Activated CD8-positive, alpha-beta T cell treated with anti-CD3 and anti-CD28 coated beads, Interleukin-2, amount 10 ng/mL, durations not matched to agents 7 days and 5 days (primary cell): ENCODE measurements around the gene DPYD. TPM values are rescaled to one million over a fixed set of nuclear protein-coding genes. Genes with fewer than 3 reads are reported as not detected.
"Not testable (repeated sequence)": the region's sequence is repeated elsewhere in the genome, so short reads cannot be mapped to it uniquely, and the experiment has no call there.

Experiments used
- ATAC-seq: fragments of 150-1000 bp; cut with Tn5 transposase; one replicate; pipeline ENCODE4 v1.10.0; 2021; ENCODE audit warnings: moderate library complexity
- CTCF ChIA-PET: fragments of 350-600 bp; sonication (Branson Sonifier 250); formaldehyde crosslinking; loops from one replicate; lab custom pipeline; 2021; ENCODE audit warnings: antibody characterized with exemption; lab: Charles Lee
- POLR2A ChIA-PET: fragments of 350-600 bp; sonication (Branson Sonifier 250); formaldehyde crosslinking; loops from one replicate; lab custom pipeline; 2021; ENCODE audit warnings: antibody characterized with exemption; lab: Charles Lee
- DNase-seq: peaks from one replicate; pipeline ENCODE4 v3.0.0-alpha.2; 2020
- H3K27ac Mint-ChIP-seq: one replicate; pipeline ENCODE4 v1.8.0; 2021; ENCODE audit warnings: mild to moderate bottlenecking, mixed read lengths
- H3K27me3 Mint-ChIP-seq: one replicate; pipeline ENCODE4 v1.8.0; 2021; ENCODE audit warnings: low read depth, mixed read lengths
- H3K36me3 Mint-ChIP-seq: one replicate; pipeline ENCODE4 v1.8.0; 2021; ENCODE audit warnings: low read depth, mixed read lengths
- H3K4me1 Mint-ChIP-seq: one replicate; pipeline ENCODE4 v1.8.0; 2021; ENCODE audit warnings: low read depth, mixed read lengths
- H3K4me3 Mint-ChIP-seq: one replicate; pipeline ENCODE4 v1.8.0; 2021; ENCODE audit warnings: mild to moderate bottlenecking, mixed read lengths
- H3K9me3 Mint-ChIP-seq: one replicate; pipeline ENCODE4 v1.8.0; 2022; ENCODE audit warnings: mixed read lengths; ENCODE audit not compliant: insufficient read depth
- total RNA-seq, 2 experiments: library from RNA; stranded (reverse); gene quantifications; one replicate each; pipeline ENCODE4 v1.2.3, GENCODE V29; 2021

Gene DPYD
- total RNA-seq, 2 experiments from 2014 or later: 41.1 to 43.3 TPM

DNA sequence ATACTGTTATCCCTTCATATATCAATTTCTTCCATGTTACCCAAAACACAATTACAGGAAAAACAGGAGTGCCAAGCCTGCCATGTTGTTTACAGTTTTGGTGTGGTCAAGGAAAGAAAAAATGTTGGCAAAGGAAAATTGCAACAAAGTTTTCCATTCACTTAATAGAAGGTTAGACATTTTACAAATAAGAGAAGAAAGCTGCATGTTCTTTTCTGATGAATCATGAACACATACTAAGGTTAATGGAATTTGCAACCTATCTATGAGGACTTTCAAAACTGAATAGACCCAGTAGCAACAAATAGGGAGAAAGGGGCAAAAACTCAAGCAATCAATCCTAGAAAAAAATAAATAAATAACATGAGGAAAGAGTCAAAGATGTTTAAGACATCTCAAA, 556.7 kb downstream of the DPYD start:
- Mint-ChIP-seq H3K4me1 (no peaks in the 10 kb centered on the region), H3K36me3 (peaks cover 6% of the 10 kb centered on the region), H3K9me3 (no peaks in the 10 kb centered on the region), H3K4me3 (no peak overlapping the region), H3K27ac (no peak overlapping the region), H3K27me3 (no peaks in the 10 kb centered on the region)
- POLR2A ChIA-PET: no interaction called here
- ATAC-seq: no peak
- no peak for DNase-seq
- CTCF ChIA-PET: no interaction called here

DNA sequence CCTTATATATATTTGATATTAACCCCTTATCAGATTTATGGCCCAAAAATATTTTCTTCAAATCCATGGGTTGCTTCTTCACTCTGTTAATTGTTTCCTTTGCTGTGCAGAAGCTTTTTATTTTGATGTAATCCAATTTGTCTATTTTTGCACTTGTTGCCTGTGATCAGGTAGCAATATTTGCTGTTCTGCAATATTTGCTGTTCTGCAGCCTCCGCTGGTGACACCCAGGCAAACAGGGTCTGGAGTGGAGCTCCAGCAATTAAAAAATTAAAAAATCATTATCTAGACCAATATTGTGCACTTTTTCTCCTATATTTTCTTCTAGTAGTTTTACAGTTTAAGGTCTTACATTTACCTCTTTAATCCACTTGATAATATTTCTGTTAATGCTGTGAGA, 564.5 kb downstream of the DPYD start:
- no peak overlapping the region for H3K4me3 Mint-ChIP-seq
- ATAC-seq (no peak), DNase-seq (no peak)
- H3K9me3 Mint-ChIP-seq: no peaks in the 10 kb centered on the region
- H3K27me3 Mint-ChIP-seq: no peaks in the 10 kb centered on the region
- no peaks in the 10 kb centered on the region for H3K4me1 Mint-ChIP-seq
- peaks cover 4% of the 10 kb centered on the region for H3K36me3 Mint-ChIP-seq
- POLR2A ChIA-PET: no interaction called here
- CTCF ChIA-PET: no interaction called here
- no peak overlapping the region for H3K27ac Mint-ChIP-seq

DNA sequence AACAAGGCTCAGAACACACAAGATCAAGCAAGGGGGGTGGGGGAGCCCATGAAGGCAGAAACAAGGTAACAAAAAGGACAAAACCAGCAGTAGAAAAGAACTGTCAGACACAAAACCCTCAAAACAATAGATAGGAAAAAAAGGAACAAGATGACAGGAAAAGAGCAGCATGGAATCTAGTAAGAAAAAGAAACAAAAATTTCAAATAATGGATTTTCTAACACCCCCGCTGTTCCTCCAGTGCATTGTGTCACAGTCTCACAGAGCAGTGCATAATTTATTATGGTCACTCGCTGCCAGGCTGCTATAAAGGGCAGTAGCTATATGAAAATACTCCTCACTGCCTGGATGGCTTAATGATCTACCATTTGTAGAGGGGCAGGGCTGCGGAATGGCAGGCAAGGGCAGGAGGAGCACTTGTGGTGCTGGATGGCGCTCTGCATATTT, 567.9 kb downstream of the DPYD start:
- POLR2A ChIA-PET: no interaction called here
- Mint-ChIP-seq H3K4me3 (no peak overlapping the region), H3K9me3 (peaks cover 4% of the 10 kb centered on the region), H3K4me1 (peaks cover 2% of the 10 kb centered on the region), H3K27ac (no peak overlapping the region), H3K36me3 (peaks cover 3% of the 10 kb centered on the region), H3K27me3 (no peaks in the 10 kb centered on the region)
- CTCF ChIA-PET: no interaction called here
- DNase-seq (no peak), ATAC-seq (no peak)

DNA sequence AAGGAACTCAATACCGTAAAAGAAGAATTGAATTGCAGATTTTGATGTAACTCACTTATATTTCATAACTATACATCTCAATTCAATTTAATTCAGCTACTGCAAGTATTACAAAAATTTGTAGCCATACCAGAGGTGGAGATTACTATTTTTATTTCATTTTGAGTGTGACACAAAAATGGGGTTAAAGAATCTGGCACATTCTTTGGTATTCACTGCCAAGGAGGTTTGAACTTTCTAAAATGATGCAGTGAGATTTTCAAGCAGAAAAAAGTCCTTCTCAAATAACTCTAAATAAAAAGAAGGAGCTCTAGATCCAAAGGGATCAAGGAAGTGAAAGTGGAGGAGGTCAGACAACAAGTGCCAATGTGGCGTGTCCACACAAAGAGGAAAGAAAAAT, 569.0 kb downstream of the DPYD start:
- Mint-ChIP-seq H3K27ac (no peak overlapping the region), H3K9me3 (peaks cover 4% of the 10 kb centered on the region), H3K27me3 (no peaks in the 10 kb centered on the region), H3K4me1 (peaks cover 2% of the 10 kb centered on the region), H3K36me3 (no peaks in the 10 kb centered on the region), H3K4me3 (no peak overlapping the region)
- ChIA-PET POLR2A (no interaction called here), CTCF (no interaction called here)
- DNase-seq (no peak), ATAC-seq (no peak)

DNA sequence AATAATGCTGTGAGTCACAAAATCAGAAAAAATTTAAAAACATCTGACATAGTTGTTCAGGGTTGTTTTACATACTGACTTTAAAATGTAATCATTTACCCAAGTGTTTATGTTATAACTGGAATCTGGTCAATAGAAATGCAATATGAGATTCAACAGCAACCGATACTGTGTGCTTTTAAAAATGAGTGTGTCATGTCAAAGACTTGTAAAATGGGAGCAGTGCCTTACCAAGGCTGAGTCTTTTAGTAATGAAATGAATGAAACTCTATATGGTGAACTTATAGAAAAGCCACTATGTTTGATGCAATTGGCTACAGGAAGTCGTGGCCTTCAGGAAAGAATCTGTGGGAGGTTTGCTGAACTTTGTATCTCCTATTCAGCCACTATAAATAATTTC, 570.2 kb downstream of the DPYD start:
- Mint-ChIP-seq H3K27me3 (no peaks in the 10 kb centered on the region), H3K4me1 (peaks cover 2% of the 10 kb centered on the region), H3K27ac (no peak overlapping the region), H3K36me3 (no peaks in the 10 kb centered on the region), H3K9me3 (peaks cover 4% of the 10 kb centered on the region), H3K4me3 (no peak overlapping the region)
- DNase-seq (no peak), ATAC-seq (no peak)
- ChIA-PET POLR2A (no interaction called here), CTCF (no interaction called here)

DNA sequence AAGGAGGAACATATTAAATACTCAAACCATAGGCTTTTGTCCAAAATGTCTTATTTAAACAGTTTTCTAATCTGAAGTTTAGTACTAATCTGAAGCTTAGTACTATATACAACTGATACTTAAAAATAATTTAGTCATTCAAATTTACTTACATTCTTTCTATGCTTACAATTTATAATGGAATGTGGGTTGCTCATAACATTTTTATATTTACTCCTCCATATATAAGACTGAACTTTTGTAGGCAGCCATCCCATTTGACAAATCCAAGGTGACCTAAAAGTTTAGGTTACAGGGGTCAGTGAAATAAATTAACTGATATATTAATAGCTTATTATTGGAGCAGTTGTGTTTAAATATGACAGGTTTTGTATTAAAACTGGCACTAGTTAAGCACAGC, 570.6 kb downstream of the DPYD start:
- H3K4me1 Mint-ChIP-seq: peaks cover 2% of the 10 kb centered on the region
- DNase-seq: no peak
- ChIA-PET CTCF (interaction anchor here (0.6 kb wide), 1 partner anchor 211 kb away, joined by 3 read pairs; no protein-coding TSS in a partner anchor), POLR2A (no interaction called here)
- no peak for ATAC-seq
- peaks cover 4% of the 10 kb centered on the region for H3K9me3 Mint-ChIP-seq
- H3K36me3 Mint-ChIP-seq: no peaks in the 10 kb centered on the region
- no peaks in the 10 kb centered on the region for H3K27me3 Mint-ChIP-seq
- no peak overlapping the region for H3K4me3 Mint-ChIP-seq
- H3K27ac Mint-ChIP-seq: no peak overlapping the region

DNA sequence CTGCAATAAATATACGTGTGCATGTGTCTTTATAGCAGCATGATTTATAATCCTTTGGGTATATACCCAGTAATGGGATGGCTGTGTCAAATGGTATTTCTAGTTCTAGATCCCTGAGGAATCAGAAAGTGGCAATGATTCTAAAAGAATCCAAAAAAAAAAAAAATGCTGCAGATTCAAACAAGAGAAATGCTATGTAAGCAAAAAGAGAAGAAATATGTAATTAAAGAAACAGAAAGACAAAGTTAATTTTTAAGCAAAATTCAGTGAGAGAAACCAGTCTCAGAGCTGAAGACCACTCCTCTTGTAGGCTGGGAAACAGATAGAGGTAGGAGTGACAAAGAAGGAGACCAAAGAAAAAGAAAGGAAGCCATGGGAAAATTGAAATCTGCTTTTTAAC, 571.0 kb downstream of the DPYD start:
- CTCF ChIA-PET: interaction anchor here (0.6 kb wide), 1 partner anchor 211 kb away, joined by 3 read pairs; no protein-coding TSS in a partner anchor
- POLR2A ChIA-PET: interaction anchor here (1.4 kb wide), 1 partner anchor 9 kb away, joined by 3 read pairs; no protein-coding TSS in a partner anchor
- not testable (repeated sequence) for H3K4me3 Mint-ChIP-seq, H3K36me3 Mint-ChIP-seq, ATAC-seq, DNase-seq, H3K4me1 Mint-ChIP-seq, H3K9me3 Mint-ChIP-seq, H3K27me3 Mint-ChIP-seq, H3K27ac Mint-ChIP-seq

DNA sequence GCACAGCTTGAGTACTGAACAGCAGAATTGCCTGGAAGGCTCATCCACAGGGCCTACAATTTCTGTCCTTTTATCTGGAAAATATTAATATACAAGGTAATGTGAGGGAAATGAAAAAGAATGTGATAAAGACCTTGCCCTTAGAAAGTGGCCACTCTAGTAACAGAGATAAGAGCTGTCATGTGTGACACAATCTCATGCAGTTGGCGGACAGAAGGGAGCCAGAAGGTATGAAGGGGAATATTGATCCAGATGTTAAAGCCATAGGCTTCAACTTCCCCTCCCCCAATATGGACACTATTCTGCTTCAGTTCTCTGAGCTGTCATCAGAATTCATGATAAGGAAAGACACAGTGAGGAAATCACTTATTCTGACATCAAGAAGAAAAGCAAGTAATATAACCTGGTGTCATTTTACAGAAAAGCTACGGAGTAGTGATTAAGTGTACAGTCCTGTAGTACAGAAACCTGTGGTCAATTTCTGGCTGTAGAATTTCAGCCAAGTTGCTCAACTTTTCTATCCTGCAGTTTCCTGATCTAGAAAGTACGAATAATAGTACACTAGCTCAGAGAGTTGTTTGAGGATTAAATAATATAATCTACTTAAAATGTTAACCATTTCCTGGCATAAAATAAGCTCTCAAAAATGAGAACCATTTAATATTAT, 572.1 kb downstream of the DPYD start:
- Mint-ChIP-seq H3K36me3 (no peaks in the 10 kb centered on the region), H3K4me1 (peaks cover 2% of the 10 kb centered on the region), H3K27ac (no peak overlapping the region), H3K9me3 (peaks cover 4% of the 10 kb centered on the region), H3K27me3 (no peaks in the 10 kb centered on the region), H3K4me3 (no peak overlapping the region)
- DNase-seq (no peak), ATAC-seq (no peak)
- CTCF ChIA-PET: interaction anchor here (1.2 to 1.5 kb wide), 2 partner anchors 10 to 167 kb away, joined by 3 read pairs; no protein-coding TSS in a partner anchor
- POLR2A ChIA-PET: interaction anchor here (1.4 kb wide), 1 partner anchor 8 kb away, joined by 3 read pairs; no protein-coding TSS in a partner anchor

DNA sequence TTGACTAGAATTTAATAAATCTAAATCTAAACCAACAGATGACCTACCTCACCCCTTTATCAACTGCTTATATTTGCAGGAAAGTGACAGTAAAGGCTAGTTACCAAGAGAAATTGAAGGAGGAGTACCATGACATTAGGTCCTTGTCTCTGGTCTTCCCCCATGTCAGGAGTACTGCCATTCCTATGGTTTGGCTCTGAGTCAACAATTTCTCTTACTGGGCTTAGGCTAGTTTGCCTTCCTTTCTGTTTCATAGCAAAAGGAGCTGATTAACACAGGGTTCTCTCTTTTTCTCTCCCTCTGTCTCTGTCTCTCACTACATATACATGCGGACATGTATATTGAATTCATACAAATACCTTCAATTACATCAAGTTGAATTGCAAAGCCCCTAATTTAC, 579.9 kb downstream of the DPYD start:
- H3K9me3 Mint-ChIP-seq: no peaks in the 10 kb centered on the region
- H3K4me1 Mint-ChIP-seq: no peaks in the 10 kb centered on the region
- ChIA-PET POLR2A (interaction anchor here (1.6 kb wide), 1 partner anchor 8 kb away, joined by 3 read pairs; no protein-coding TSS in a partner anchor), CTCF (no interaction called here)
- no peak overlapping the region for H3K4me3 Mint-ChIP-seq
- no peaks in the 10 kb centered on the region for H3K36me3 Mint-ChIP-seq
- ATAC-seq (no peak), DNase-seq (no peak)
- no peaks in the 10 kb centered on the region for H3K27me3 Mint-ChIP-seq
- no peak overlapping the region for H3K27ac Mint-ChIP-seq

DNA sequence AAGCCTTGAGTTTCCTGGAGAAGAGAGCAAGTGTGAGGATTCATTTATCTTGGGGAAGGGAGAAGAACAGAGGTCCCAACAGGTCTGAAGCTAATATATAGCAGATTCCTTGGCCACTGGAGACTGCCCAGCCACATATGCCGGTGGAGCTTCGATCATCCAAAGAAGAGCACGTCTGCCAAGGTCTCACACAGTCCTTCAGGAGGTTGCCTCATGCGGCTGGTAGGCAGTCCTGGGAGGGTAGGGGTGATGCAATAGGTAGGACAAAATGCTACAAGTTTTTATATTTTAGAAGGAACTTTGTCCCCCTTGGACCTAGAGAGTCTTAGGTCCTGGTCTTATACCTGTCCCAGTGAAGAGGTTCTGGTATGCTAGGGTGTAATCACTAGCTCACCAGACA, 582.5 kb downstream of the DPYD start:
- no peak overlapping the region for H3K27ac Mint-ChIP-seq
- CTCF ChIA-PET: interaction anchor here (1.4 kb wide), 1 partner anchor 10 kb away, joined by 3 read pairs; no protein-coding TSS in a partner anchor
- POLR2A ChIA-PET: no interaction called here
- no peaks in the 10 kb centered on the region for H3K9me3 Mint-ChIP-seq
- no peaks in the 10 kb centered on the region for H3K27me3 Mint-ChIP-seq
- DNase-seq: no peak
- no peak for ATAC-seq
- H3K36me3 Mint-ChIP-seq: no peaks in the 10 kb centered on the region
- H3K4me3 Mint-ChIP-seq: no peak overlapping the region
- no peaks in the 10 kb centered on the region for H3K4me1 Mint-ChIP-seq

DNA sequence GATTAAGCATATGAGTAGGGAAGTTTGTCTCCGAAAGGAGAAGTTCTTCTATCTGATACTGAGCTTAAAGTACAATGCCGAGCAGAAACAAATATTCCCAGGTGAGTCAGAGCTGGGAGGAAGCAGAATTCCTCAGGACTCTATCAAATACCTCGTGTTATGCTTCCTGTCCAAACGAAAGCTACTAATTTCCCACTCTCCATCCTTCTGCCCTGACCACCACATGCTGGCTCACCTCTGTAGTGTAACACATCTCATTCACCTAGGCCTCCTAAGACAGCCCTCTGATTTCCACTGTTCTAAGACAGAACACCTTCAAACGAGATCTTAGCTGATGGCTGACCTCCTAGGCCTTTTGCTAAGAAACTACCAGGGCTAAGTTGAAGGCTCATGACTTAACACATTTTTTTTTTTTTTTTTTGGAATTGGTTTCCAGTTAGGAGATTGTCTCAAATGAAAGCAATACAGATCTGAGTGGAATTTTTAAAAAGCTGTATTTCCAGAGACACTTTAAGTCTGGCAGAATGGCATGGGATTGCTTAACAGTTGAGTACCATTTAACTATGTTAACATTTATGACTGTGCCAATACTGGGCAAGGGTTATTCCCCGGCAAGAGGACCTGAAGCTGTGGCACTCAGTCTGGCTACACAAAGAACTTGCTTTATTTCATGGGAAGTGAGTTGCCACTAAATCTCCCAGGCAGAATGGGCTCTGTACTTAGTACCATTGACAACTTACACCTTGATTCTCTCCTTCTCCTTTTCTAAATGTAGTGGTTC, 583.4 kb downstream of the DPYD start:
- Mint-ChIP-seq H3K9me3 (no peaks in the 10 kb centered on the region), H3K27ac (no peak overlapping the region), H3K36me3 (no peaks in the 10 kb centered on the region), H3K27me3 (no peaks in the 10 kb centered on the region), H3K4me1 (no peaks in the 10 kb centered on the region), H3K4me3 (no peak overlapping the region)
- ChIA-PET CTCF (no interaction called here), POLR2A (no interaction called here)
- no peak for ATAC-seq
- no peak for DNase-seq

DNA sequence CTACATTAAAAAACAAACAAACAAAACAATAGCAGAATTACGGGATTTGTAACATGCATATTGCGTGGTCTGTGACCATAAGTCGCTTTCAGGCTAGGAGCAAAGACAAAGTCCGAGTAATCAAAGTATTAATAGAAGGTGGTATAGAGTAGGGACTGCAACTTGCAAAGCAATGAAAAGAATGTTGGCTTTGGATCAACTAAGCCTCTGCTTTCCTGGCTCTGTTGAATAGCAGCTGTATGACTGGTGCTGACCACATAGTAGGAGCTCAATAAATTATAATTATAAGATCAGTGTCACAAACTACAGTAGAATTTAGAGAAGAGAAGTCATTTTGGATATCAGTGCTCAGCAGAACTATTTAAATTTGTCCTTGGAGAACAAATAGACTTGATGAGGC, 586.4 kb downstream of the DPYD start:
- ATAC-seq (no peak), DNase-seq (no peak)
- Mint-ChIP-seq H3K4me1 (no peaks in the 10 kb centered on the region), H3K27ac (no peak overlapping the region), H3K36me3 (no peaks in the 10 kb centered on the region), H3K4me3 (no peak overlapping the region), H3K9me3 (no peaks in the 10 kb centered on the region), H3K27me3 (no peaks in the 10 kb centered on the region)
- CTCF ChIA-PET: no interaction called here
- POLR2A ChIA-PET: no interaction called here
